Body of pancreas (tissue), 4 donors: ENCODE measurements around the gene PLCB1.

Experiments
- CTCF ChIP-seq, 7 experiments: fragments of 450-650 bp in 4 of 7; fragments of 200-600 bp in 3 of 7; sonication (generic) in 3 of 7; IDR thresholded peaks; one replicate each; pipeline ENCODE4 v1.5.1; 2016 to 2019; ENCODE audit warnings: antibody characterized with exemption in 7 of 7
- POLR2A ChIP-seq, 3 donors: fragments of 450-650 bp; IDR thresholded peaks; one replicate each; pipeline ENCODE4 v1.6.1; 2016; ENCODE audit warnings: antibody characterized with exemption in 3 of 3, mild to moderate bottlenecking in 2 of 3

DNA sequence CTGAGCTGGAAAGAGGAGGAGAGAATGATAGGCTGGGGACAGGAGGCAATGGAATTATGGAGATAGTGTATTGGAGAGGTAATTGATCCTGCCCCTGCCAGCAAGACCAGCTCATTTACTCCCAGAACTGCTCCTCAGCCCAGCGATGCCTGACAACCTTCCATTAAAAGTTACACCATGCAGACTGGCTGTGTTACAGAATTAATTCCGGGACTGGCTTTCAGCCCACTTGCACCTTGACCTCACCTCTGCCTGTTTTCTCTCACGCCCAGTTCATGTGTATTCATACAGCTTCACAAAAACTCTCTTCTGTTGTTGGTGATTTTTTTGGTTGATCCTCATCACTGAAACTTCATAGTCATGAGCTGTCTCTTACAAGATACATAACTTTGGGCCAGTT is 207.3 kb downstream of the PLCB1 start:
- TF ChIP-seq CTCF (IDR thresholded peaks at IDR 0.05) (no peak), POLR2A (IDR thresholded peaks at IDR 0.05) (no peak)
